Epidermal melanocyte (primary cell): ENCODE results near the gene AFF3.

Source experiments
- DNase-seq: peaks from one replicate; pipeline ENCODE4 v3.0.0; 2011; ENCODE audit warnings: low spot score; ENCODE audit not compliant: insufficient read length

The AFF3 gene

DNA sequence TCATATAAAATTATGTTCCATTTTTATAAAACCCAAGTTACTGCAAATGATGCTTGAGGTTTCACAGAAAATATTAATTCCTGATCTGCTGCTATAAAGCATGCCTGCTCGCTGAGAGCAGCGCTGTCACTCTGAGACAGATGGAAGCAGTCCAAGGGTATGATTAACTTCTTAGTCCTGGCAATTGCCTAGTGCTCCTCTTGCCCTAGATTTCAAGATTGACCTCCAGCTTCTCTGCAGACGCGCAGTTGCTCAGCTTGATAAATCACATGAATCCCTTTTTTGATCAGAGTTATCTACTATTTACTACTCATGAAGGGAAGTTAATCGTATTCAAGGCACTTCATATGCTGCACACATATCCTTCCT is 498.0 kb downstream of the AFF3 start:
- DNase-seq = no peak

DNA sequence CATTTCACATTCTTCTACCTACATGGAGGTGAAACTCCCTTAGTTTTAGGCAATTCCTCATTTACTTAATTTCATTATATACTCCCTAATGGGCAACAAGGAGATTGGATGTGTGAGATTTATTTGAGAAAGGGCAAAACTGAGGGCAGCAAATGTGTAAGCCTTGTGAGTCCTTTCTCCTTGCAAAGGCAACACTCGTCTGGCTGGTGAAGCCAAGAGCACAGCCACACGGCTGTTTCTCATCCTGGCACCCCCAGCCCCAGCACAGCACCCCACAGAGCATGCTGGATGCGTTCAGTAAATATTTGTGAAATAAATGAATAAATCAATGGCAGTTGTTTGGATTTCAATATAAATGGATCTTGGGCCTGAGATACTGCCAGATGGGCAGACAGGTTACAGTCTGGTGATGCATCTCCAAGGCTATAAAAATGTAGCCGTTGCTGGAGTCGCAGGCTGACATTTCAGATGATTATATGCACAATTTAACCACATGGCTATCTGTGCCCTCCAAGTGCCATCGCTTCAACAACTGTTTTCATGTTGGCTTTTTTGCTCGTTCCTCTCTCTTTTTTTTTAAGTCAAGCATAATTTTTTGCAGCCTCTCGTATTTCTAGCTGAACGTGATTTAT is 498.5 kb downstream of the AFF3 start:
- DNase-seq = no peak

DNA sequence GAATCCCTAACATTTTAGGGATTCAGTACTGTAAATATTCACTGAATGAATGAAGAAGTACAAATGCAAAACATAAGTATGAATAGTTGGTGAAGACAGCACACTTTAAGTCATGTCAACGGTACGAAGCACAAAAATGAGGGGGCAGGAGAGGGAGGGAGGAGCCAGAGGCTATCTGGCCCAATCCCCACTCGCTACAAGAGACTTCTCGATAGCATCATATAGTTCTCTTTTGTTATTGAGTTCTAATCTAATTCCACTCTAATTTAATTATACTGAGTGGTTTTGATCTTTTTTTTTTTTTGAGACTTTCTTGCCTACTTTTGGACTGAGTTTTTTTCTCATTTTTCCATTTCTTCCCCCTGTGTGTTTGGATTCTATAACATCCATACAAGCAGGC is 500.4 kb downstream of the AFF3 start:
- DNase-seq = no peak

DNA sequence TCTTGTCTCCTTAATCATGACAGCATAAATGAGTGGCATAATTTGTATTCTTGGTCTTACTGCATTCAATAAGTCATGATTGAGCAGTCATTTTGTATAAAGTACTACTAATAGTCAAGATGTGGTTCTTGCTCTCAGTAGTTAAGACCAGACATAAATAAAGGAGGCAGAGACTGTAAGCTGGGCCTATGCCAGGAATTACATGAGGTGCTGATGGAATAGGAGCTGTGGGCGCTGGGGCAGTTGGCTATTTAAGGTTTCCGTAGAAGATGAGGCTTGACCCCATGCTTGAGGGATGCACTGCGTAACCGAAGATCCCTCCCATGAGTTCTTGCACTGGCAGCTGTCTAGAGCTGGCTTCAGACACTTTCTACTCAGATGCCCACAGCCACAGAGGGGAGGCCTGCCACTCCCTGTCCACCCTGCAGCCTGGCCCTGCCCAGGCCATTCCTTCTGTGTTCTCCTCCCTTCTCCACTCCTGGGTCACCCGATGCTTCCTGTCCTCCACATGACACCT is 501.7 kb downstream of the AFF3 start:
- DNase-seq = no peak

DNA sequence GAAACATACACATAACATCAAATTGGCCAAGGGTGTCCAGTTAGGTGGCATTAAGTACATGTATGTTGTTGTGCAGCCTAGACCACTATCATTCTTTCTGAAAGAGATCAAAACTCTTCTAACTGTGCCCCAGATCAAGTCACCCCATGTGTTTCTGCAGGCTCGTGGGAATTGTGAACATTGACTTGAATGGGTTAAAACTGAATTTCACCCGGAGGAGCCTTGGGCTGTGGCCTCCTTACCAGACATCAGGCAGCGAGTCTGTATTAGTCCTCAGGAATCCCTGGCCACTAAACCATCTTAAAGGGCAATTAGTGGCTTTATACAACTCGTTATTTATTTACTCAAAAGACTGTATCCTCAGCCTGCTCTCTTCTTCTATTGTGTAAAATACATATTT is 503.6 kb downstream of the AFF3 start:
- no peak for DNase-seq

DNA sequence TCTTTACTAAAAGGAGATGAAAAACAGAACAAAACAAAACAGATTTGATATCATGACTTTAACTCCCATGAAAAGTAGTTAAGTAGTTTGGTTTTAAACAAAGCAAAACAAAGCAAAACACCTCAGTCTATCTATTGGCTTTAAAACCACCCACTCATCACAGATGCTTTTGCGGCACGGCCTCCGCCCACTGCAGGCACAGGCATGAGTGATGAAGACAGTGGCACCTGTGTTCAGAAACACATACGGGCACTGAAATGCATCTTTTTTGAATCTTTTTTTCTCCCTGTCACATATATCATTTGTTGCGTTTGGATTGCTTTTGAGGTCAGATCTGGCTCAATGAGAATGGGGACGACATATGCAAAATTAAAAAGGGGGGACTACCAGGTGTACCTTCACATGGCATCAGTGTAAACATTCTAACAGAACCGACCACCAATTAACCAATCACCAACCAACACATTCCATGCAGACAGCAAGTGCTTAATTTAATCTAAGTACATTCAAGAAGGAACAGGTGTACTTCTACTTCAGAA is 505.2 kb downstream of the AFF3 start:
- DNase-seq = no peak

DNA sequence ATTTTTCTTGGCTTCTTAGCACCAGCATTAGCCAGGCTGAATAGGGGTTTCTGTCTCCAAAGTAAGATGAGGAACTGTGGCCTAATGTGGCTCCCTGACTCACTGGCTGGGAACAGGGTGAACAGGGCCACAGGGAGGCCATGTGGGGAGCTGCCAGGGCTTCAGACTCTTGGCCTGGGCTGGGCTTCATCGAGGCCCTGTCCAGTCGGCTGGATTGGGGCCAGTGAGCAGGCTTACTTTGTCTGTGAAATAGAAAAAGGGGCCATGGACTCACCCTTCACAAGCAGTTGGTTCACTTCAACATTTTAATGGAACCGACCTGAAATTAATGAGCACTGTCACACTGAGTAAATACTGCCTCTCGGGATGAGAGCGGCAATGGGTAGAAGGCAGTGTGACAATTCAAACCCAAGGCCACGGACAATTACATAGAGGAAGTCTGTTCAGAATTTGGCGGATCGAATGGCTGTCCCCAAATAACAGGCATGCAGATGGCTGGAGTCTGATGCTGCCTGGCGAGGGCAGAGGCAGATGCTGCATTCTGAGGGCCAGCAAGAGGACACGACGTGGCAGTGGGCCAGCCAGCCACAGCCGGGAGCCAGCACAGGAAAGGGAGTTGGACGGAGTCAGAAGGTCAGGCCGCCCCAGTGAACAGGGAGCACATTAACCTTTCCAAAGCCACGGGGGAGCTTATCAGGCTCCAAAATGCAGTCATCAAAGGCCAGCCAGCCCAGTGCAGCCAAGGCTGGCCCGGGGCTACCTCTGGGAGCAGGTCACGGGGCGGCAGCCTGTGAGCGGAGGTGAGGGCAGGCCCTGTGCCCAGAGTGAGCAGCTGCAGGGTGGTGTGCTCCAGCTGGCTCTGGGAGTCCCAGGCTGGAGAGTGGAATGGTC is 506.0 kb downstream of the AFF3 start:
- DNase-seq = no peak

DNA sequence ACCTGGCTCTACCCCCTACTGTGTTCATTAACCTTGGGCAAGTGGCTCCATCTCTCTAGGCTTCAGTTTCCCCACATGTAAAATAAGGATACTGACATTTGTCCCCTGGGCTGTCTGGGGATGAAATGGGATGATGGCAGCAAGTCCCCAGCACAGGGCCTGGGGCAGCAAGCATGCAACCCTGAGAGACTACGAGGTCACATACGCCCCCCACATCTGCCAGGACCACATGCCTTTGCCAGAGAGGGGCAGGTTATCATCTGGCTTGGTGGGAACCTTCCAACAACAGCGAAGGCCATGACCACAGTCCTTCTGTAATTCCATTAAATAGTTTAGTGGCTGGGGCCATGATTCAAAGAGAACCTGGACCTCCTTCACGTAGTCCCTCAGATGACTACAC is 506.7 kb downstream of the AFF3 start:
- no peak for DNase-seq

DNA sequence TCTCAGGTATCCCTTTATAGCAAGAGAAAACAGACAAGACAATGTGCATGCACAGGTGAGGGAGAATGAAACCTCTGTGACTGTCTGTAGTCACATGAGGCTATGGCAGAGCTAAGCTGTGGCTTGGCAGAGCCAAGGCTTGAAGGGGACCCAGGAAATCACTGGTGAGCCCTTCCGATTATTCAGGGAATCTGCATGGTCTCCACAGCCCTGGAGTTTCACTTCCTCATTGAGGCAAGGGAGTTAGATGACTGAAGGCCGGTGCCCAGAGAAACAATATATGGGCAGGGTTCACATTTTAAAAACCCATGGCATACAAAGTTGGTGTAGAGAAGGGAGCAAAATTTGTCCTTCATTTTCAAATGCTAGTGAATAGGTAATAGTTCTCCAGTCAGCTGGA is 508.2 kb downstream of the AFF3 start:
- no peak for DNase-seq

DNA sequence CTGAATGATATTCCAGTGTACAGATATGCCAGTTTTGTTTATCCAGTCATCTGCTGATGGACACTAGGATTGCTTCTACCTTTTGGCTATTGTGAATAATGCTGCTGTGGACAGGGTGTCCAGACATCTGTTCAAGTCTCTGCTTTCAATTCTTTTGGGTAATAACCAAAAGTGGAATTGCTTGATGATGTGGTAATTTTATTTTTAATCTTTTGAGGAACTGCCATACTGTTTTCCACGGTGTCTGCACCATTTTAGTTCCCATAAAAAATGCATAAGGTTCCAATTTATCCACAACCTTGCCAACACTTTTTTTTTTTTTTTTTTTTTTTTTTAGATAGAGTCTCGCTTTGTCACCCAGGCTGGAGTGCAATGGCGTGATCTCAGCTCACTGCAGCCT is 510.7 kb downstream of the AFF3 start:
- no peak for DNase-seq

DNA sequence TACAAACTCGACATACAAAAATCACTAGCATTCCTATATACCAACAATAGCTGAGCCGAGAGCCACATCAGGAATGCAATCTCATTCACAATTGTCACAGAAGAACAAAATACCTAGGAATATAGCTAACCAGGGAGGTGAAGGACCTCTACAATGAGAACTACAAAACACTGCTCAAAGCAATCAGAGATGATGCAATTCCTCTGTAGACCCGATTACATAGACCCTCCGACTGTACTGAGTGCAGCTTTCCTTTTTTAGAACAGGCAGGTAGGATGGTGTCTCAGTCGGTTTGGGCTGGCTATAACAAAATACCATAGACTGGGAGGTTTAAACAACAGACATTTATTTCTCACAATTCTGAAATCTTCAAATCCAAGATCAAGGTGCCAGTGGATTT is 513.1 kb downstream of the AFF3 start:
- DNase-seq = no peak

DNA sequence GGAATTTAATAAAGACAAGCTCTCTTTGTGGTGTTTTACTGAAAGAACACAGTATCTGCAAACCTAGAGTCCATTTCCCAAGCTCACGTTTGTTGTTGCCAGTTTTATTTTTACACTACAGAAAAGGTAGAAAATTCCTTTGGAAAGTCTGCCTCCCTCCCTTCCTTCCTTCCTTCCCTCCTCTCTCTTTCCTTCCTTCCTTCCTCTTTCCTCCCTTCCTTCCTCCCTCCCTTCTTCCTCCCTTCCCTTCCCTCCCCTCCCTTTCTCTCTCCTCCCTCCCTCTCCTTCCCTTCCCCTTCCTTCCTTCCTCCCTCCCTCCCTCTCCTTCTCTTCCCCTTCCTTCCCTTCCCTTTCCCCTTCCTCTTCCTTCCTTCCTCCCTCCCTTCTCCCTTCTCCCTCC is 516.2 kb downstream of the AFF3 start:
- no peak for DNase-seq

DNA sequence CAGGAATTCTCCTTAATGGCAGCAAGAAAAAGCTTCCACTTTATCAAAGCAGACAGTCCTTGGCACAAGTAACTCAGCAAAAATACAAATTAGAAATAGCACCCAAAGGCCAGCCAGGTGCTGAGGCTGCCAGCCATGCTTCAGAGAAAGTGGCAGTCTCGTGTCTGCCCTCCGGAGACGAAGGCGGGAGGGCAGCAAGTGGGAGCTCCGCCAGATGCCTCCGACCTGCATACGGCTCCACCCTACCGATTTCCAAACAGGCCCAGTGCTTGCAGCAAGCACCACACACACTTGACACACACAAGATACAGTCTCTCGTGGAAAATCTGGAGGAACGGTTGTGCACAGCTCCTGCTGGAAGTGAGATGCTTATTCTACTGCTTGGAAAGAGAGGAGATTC is 517.7 kb downstream of the AFF3 start:
- no peak for DNase-seq

DNA sequence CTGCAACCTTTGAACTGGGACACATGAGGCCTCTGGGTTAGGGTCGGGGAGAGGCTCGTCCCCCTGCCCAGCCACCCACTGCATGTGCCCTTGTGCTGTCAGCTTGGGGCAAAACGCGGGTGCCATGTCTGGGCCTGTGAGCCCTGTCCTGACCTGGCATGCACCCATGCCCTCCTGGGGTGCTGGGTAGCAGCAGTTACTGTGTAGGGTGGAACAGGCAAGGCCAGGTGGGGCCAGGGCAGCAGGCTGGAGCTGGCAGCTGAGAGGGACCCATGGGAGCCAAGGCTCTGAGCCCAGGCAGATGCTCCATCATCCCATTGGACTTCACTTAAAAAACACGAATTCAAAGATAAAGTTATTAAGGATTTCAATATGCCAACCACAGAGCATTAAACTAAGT is 518.8 kb downstream of the AFF3 start:
- DNase-seq = no peak

DNA sequence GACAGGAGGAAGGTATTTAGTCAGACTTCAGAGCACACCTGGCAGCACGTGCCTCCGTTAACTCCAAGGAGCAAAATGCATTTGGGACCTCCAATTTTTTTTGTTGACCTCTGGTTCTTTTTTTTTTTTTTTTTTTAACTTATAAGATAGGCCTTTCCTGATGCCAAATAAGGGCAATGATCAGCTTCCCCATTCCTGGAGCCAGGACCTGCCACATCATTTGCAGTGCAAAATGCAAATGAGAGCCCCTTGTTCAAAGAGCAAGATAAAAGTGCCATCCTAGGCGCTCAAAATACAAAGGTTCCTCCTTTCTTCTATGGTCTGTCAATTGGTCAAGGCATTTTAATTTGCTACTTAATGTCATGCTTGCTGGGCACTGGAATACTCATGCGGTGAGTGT is 519.4 kb downstream of the AFF3 start:
- DNase-seq = no peak

DNA sequence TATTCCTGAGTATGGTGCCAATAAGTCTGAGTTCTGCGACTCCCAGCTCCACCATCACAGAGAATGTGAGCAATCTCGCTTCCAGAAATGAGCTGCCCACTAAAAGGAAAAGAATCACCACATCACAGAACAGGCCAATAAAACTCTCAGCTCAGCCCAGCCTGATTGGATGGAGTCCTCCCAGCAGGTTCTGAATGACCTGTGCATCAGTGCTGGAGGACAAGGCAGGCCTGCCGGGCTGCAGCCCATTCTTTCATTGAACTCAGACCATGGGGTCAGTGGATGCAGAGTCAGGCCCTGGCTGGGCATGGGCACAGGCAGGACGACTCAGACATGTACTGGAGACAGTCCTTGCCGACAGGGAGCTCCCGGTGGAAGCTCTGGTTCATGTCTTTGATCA is 519.9 kb downstream of the AFF3 start:
- DNase-seq = no peak

DNA sequence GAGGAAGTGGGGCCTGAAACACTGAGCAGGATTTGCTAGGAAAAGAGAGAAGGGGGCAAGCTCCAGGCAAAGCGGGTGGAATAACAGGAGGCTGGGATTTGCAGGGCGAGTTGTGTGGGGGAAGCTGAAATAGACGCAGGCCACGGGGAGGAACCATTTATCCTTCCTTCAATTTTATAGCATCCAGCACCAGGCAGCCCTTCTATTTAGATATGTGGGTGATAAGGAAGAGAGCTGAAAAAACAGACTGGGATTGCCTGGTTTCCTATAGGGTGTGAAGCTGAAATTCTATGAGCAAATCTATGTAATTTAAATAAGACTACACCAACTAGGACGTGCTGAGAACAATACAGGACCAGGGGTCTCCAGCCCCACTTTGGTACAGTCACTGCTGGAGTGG is 520.6 kb downstream of the AFF3 start:
- DNase-seq = no peak

DNA sequence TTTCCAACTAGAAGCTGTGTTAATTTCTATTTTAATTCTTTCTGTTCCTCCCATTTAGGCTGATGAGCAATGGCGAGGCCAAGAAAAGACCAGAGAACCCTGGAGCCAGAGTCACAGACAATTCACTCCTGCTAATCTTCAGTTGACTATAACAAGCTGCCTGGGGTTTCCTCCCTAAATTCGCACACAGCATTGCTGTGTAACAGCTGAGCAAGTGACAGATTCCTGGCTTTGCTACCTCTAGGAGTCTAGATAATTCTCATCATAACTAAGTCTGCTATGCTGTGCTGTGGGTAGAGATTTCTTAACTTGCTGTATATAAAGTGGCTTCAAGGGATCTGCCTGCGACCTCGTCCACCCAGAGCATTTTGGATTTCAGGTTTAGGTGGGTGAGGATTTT is 521.3 kb downstream of the AFF3 start:
- DNase-seq = no peak

DNA sequence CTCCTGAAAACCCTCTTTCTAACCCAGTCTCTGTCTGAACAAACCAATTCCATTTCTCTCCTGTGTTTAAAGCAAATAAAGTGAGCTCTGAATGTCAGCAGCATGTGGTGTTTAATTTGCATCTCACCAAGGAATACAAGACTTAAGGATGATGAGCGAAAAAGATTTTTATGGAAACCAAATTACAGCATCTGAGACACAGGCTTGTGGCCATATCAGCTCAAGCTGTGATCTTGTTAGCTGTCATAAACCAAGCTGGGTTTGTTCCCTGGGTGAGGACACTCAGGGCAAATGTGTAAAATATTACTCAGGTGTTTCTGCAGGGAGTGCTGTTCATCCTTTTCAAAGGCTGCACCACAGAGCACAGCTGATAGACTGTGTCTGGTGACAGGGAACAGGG is 523.2 kb downstream of the AFF3 start:
- no peak for DNase-seq

DNA sequence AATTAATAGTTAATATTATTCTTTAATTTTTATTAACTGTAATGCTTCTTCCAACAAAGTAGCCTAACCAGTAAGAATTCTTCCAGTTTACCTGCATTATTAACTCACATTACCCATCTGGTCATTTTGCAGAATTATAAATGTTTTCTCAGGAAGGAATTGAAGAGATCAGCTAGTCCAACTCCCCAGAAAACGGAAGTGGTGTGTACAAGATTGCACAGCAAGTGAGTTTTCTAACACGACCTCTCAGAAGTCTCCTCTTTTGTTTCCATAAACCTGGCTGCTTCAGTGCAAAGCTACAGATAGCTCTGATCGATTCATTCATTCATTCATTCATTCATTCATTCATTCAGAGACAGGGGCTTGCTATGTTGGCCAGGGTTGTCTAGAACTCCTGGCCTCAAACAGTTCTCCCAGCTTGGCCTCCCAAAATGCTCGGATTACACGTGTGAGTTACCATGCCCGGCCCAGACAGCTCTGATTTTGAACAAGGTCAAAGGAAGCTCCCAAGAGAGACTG is 523.8 kb downstream of the AFF3 start:
- DNase-seq = no peak

DNA sequence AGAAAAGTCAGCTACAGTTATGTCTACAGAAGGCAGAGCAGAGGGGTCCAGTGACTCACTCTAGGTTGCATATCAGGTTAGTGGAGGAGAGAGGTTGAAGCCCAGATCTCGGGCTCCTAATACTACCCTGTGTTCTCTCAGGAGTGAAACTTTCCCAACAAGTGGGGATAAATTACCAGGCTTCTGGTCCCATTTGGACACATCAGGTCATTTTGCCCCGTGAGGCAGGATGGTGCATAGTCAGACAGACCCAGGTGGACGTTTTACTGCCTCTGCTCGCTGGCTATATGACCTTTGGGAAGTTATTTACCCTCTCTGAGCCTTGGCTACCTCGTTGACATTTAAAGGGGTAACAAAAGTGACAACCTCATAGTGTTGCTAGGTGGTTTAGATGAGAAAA is 524.6 kb downstream of the AFF3 start:
- DNase-seq = no peak

DNA sequence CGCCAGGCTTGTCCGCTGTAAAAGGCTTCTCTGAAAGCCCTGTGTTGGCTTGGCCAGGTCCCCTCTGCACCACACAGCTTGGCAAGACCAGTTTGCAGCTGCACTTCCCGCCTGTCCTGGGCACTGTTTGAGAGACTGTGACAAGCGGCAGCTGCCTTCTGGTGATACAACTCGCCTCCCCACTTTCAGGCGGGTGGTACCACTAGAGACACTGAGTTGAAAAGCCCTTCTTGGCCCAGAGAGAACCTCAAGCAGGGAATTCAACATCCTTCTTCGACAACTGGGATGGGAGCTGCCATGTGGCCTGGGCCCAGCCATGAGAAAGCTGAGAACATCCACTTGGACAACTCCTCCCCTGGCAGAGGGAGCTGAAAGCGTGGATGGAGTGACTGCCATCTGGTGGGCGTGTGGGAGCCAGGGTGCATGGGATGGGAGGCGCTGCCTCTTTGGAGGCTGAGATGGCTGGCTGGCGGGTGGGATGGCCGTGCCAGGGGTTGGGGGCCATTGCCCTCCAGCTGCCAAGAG is 527.1 kb downstream of the AFF3 start:
- no peak for DNase-seq
